OCI-LY7 (cell line): Measurements from ENCODE around the gene HS3ST3B1.

ENCODE experiments used
- CTCF ChIP-seq: fragments of 200-600 bp; sonication (generic); conservative IDR thresholded peaks from 2 replicates; pipeline ENCODE4 v1.5.1; 2014; ENCODE audit warnings: mild to moderate bottlenecking, antibody characterized with exemption, low read length, moderate library complexity, mixed read lengths
- EZH2phosphoT487 ChIP-seq: fragments of 200-600 bp; sonication (generic); IDR thresholded peaks from 2 replicates; pipeline ENCODE4 v1.6.1; 2018; ENCODE audit warnings: low read depth, borderline replicate concordance, mild to moderate bottlenecking, mixed run types, antibody characterized with exemption, low read length, moderate library complexity, mixed read lengths

DNA sequence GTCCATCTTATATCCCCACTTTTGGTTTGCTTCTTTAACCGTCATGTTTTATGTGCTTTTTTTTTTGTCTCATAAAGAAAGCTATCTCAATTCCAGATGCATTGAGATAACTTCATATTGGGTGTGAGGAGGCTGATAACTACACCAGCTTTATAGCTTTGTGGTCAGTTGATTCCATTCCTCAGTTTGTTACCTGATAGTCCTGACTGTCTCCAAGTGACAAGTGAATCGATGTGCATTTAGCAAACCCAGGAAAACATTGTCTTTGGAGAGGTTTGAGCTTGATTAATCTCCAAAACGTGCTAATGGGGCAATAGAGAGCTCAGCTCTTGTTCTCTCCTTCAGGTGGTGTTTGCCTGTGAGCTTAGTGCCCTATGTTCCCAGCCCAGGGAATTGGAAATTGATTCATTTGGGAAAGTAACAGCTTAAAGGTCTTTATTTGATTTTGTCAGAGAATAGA is 22.7 kb downstream of the HS3ST3B1 start:
- no peak for TF ChIP-seq CTCF
- no peak for TF ChIP-seq EZH2phosphoT487
